Measurements from ENCODE around the gene RPS15A.

RPS15A gene

GRCh38 chr16:18832006-18832405 lies 41.9 kb upstream of the RPS15A start:
- no peak overlapping the region for H3K27ac ChIP-seq
- no peak for TF ChIP-seq CTCF (IDR thresholded peaks at IDR 0.05)
- no peak overlapping the region for H3K4me3 ChIP-seq
- no peak for DNase-seq (ENCODE audit: low spot score)

GRCh38 chr16:18829251-18829650 lies 39.1 kb upstream of the RPS15A start:
- DNase-seq (ENCODE audit: low spot score): no peak
- H3K27ac ChIP-seq: no peak overlapping the region

GRCh38 chr16:18827890-18828289 lies 37.8 kb upstream of the RPS15A start:
- no peak for TF ChIP-seq CTCF (IDR thresholded peaks at IDR 0.05)
- DNase-seq (ENCODE audit: low spot score): no peak
- no peak overlapping the region for H3K27ac ChIP-seq
- H3K4me3 ChIP-seq: no peak overlapping the region

More at GRCh38 chr16:18829251-18829650, 39.1 kb upstream of the RPS15A start:
- no peak overlapping the region for H3K4me3 ChIP-seq
- no peak for TF ChIP-seq CTCF (IDR thresholded peaks at IDR 0.05)

- Histone ChIP-seq H3K27ac (no peak overlapping the region), H3K4me3 (no peak overlapping the region)
- TF ChIP-seq CTCF (IDR thresholded peaks at IDR 0.05): no peak
- DNase-seq (ENCODE audit: low spot score): no peak
Observed at GRCh38 chr16:18816286-18816685, 26.2 kb upstream of the RPS15A start.

- DNase-seq (ENCODE audit: low spot score): no peak
- no peak overlapping the region for H3K27ac ChIP-seq
- TF ChIP-seq CTCF (IDR thresholded peaks at IDR 0.05): no peak
- no peak overlapping the region for H3K4me3 ChIP-seq
Observed at GRCh38 chr16:18811925-18812324, 21.8 kb upstream of the RPS15A start.

GRCh38 chr16:18809165-18809564 lies 19.0 kb upstream of the RPS15A start:
- no peak overlapping the region for H3K27ac ChIP-seq
- no peak for TF ChIP-seq CTCF (IDR thresholded peaks at IDR 0.05)
- no peak overlapping the region for H3K4me3 ChIP-seq
- no peak for DNase-seq (ENCODE audit: low spot score)

GRCh38 chr16:18805257-18805773 lies 15.2 kb upstream of the RPS15A start:
- DNase-seq (ENCODE audit: low spot score): no peak
- TF ChIP-seq CTCF (IDR thresholded peaks at IDR 0.05): no peak
- H3K4me3 ChIP-seq: no peak overlapping the region
- no peak overlapping the region for H3K27ac ChIP-seq
